Jurkat, Clone E6-1 (cell line): ENCODE data around the gene HSPB6.
"Not testable (repeated sequence)": the region's sequence is repeated elsewhere in the genome, so short reads cannot be mapped to it uniquely, and the experiment has no call there.

ENCODE experiments used
- DNase-seq: peaks from one replicate; pipeline ENCODE4 v3.0.0-alpha.2; 2011; ENCODE audit warnings: low read depth, low spot score
- H3K4me3 ChIP-seq: 2 replicates; pipeline ENCODE4 v1.5.1; 2011; ENCODE audit warnings: mild to moderate bottlenecking, low read length, control low read depth, moderate library complexity

HSPB6 gene

DNA sequence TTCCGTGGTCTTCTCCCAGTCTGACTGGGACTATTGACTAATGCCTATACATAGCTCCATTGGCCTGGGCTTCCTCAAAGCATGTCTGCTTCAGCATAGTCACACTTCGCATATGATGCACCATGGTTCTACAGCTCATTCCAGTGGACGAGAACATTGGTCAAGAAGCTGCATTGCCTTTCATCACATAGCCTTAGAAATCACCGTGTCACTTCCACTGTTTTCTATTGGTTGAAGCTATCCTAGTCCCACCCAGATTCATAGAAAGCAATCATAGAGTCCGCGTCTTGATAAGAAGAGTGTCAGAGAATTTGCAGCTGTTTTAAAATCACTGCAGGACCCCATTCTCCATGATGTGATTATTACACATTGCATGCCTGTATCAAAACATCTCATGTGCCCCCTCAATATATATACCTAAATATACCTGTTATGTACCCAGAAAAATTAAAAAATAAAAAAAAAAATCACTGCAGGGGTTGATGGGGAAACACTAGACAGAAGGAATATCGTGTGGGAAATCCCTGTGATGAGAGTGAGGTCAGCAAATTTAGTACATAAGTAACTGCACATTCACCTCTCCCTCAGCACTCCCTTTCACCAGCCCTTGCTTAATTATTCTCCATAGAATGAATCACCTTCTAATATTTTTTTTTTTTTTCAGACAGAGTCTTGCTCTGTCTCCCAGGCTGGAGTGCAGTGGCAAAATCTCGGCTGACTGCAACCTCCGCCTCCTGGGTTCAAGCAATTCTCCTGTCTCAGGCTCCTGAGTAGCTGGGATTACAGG, 16.4 kb upstream of the HSPB6 start:
- H3K4me3 ChIP-seq: no peak overlapping the region
- no peak for DNase-seq

- not testable (repeated sequence) for H3K4me3 ChIP-seq, DNase-seq
Measured at GRCh38 chr19:35772362-35772761, 15.5 kb upstream of the HSPB6 start.

DNA sequence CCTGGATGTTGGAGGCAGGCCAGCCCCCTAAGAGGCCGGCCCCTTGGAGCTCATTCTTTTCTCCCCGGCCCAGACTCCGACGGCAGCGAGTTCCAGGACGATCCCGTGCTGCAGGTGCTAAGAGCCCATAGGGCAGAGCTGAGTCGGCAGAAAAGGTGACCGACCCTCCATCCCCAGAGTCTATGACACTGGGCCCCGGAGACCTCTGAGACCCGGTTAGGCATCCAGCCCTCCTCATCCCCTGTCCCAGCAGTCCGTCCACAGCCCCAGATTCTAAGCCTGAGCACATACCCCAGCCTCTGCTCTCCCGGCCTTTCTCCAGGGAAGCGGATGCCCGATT, 11.2 kb upstream of the HSPB6 start:
- H3K4me3 ChIP-seq: no peak overlapping the region
- DNase-seq: no peak

DNA sequence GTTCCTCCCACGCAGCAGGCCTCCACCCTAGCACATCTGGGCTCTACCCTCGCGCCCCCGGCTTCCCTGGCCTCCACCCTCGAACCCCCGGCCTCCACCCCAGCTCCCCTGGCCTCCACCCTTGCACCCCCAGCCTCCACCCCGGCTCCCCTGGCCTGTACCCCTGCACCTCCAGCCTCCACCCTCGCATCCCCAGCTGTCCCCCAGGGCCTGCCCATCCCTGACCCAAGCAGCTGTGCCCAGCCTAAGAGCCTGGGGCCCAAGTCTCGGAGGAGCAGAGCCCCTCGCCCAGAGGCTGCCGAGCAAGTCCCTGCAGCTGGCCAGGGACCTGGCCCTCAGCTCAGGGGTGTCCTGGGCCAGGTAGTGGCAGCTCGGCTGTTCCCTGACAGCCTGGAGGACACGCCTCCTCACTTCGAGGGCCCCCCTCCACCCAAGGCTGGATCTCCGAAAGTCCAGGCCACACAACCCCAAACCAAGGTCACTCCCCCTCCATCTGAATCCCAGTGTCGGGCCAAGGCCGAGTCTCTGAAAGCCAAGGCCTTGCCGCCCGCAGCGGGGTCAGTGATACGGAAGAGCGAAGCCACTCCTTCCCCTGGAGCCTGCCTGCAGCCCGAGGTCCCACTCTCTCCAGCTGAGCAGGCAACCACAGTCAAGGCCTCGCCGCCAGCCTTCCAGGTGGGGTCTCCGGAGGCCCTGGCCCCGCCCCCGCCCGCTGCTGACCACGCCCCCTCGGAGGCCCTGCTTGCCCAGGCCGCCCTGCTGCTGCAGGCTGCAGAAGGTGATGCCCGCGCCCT, 10.7 kb upstream of the HSPB6 start:
- no peak for DNase-seq
- H3K4me3 ChIP-seq: no peak overlapping the region

GRCh38 chr19:35766571-35767104, 9.8 kb upstream of the HSPB6 start:
- no peak overlapping the region for H3K4me3 ChIP-seq
- no peak for DNase-seq

DNA sequence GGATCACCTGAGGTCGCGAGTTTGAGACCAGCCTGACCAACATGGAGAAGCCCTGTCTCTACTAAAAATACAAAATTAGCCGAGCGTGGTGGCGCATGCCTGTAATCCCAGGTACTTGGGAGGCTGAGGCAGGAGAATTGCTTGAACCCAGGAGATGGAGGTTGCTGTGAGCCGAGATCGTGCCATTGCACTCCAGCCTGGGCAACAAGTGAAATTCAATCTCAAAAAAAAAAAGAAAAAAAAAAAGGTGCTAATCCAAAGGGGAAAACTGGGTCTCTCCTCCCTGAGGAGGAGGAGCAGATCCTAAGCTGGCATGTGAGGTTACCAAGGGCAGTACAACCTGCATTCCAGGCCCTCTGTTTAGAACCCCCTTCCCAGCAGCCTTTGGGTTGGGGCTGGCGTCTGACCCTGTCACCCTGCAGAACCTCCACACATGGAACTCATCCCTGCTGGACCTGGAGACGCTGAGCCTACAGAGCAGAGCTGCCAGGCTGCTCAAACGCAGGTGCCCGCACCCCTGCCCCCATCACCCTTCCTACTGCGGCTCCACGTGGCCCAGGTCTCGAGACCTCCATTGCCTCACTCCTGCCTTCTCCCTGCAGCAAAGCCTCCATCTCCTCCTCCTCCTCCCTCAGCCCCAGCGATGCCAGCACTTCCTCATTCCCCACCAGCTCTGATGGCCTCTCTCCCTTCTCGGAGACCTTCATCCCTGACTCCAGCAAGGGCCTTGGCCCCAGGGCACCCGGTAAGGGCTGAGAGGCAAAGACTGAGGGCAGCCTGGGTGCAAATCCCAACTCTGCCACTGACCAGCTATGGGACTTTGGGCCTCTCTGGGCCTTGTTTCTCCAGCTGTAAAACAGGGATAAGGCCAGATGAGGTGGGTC, 7.8 kb upstream of the HSPB6 start:
- DNase-seq: no peak
- H3K4me3 ChIP-seq: no peak overlapping the region

DNA sequence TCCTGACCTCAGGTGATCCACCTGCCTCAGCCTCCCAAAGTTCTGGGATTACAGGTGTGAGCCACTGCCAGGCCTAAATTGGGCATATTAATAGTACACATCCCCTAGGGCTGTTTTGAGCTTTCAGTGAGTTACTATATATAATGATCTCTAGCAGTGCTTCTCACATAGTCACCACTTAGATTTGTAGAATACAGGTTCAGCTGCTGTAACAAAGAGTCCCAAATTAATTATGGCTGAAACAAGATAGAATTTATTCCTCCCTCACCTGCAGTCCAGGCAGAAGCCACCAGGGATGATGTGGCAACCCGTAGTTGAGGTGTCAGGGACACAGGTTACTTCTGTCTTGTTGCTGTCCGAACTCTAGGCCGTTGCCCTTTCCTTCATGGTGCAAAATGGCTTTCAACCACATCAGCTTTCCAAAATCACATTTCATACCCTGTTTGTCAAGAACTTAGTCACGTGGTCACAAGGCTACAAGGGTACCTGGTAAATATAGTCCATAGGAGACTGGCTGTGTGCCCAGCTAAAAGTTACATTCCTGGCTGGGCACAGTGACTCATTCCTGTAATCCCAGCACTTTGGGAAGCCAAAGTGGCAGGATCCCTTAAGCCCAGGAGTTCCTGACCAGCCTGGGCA, 4.0 kb upstream of the HSPB6 start:
- no peak overlapping the region for H3K4me3 ChIP-seq
- no peak for DNase-seq

- DNase-seq: no peak
- H3K4me3 ChIP-seq: no peak overlapping the region
Measured at GRCh38 chr19:35759697-35760096, 2.9 kb upstream of the HSPB6 start.

DNA sequence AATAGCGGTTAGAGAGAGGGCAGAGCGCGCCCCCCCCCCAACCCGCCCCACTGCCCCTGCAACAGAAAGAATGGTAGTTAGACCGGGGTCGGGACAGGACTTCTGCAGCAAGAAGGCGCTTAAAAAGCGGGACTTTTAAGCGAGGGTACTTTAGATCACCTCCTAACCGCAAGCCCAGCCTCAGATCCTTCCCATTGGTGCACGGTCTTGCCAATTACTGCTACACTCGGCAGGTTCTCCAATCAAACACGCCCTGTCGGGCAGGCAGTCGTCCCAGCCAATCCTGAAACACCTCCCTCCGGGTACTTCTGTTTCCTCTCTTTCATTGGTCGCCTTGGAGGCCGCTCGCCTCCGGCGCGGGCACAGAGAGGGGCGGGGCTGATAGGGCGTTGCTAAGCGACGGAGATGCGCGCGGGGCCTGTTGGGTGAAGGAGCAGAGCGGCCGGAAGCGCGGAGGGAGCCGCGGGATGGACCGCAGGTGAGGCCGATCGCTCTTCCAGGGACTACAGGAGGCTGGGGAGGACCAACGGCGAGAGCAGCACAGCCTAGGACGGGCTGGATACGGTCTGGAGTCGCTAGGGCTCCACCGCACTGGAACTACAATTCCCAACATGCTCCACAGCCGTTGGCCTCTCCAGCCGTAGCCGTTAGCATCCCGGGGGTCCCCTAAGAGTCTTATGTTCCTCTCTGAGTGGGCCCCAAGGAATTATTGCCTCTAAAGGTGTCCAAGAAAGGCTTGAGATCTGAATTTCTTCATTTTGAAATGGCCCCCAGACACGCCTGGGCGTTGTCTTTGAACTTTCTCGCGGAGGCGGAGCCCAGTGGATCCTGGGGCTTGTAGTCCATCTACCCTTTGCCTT, 1.1 kb upstream of the HSPB6 start, which contains the start of gene PROSER3:
Gene PROSER3, plus strand, starts transcription at position 428 of the 860 bp plus-strand sequence. Its CDS starts 40 bp downstream, at position 468.
- peak; percentile 100 for DNase-seq
- H3K4me3 ChIP-seq: peak within 1 kb of the TSS; percentile 99

DNA sequence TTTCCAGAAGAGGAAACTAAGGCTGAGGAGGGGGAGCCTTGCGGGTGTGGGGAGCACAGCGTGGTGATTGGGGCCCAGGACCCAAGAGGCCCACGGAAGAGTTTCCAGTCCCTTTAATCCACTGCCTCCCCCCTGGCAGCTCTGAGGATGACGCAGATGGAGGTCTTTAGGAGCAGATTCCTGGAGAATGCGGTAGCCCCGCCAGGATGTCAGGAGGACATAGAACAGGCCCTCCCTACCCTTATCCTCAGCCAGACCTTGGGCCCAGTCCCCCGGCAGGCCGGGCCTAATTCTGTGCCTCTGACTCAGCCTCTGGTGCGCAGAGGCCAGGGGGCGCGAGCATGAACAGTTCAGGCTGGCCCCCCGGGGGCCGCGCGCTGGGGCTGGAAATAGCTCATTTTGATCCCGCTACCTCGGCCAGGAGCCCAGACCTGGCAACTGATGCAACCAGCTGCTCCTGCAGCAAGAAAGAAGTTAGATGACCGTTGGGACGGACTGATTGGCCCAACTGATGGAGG, 461 bp upstream of the HSPB6 start:
- DNase-seq: no peak
- H3K4me3 ChIP-seq: peak overlapping the region; percentile 99

DNA sequence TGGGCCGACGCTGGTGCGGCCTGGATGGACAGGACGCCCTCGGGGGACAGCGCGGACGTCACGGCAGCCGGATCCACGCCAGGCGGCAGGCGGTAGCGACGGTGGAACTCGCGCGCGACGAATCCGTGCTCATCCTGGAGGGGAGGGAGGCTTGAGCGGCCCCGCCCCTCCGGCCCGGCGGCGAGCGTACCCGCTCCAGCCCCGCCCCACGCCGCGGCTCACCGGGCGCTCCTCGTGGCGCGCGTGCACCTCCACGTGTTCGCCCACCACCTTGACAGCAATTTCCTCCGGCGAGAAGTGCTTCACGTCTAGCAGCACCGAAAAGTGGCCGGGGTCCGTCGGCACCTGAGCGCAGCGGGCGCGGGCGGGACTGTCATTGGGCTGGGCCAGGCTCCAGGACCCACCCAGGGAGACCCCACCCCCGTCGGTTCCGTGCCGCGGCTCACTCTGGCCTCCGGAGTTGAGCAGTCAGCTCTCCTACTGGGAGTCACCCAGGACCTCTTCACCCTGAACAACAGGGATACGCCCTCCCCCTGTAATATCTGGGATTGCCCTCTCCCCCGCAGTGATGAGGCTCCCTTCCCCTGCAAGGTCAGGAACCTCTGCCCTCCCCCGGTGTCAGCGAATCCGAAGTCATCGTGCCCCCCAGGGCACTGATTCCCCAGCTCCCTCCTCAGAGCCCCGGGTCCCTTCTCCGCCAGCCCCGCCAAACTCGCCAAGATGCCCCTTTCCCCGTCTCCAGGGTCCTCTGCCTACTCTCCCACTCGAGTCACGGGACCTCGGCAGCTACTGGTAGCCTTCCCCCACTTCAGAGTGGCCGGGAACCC, 1.1 kb downstream of the HSPB6 start:
- H3K4me3 ChIP-seq: no peak overlapping the region
- no peak for DNase-seq

- DNase-seq: no peak
Measured at GRCh38 chr19:35755131-35755549, 1.7 kb downstream of the HSPB6 start.

DNA sequence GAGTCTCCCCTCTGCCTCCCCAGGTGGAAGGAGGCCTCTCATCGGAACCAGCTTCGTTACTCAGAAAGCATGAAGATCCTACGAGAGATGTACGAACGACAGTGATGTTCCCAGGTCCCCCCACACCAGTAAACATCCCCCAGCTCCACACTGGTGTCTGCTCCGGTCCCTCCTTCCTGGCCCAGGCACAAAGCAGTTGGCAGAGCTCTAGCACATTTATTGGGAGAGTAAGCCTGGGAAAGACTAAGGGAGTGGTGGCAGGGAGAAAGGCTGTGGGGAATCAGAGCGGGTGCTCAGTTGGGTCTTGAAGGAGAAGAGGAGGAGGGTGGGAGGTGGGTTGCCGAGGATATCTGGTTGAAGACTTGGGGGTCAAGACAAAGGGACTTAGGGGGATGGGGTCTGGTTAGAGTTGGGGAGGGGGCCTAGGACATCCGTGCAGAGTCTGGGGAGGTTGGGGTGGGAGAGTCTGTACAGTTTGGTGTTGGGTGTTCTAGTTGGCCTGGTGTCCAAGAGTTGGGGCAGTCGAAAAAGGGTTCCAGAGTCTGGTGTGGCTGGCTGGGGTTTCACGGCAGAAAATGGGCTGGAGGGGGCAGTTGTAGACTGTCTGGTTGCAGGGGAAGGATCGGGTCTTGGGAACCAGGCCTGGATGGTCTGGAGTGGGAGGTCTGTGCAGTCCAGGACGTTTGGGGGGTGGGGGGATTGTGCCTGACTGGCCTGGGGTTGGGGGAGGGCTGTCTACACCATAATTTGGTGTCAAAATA, 2.3 kb downstream of the HSPB6 start:
- no peak for DNase-seq
- no peak overlapping the region for H3K4me3 ChIP-seq

More at GRCh38 chr19:35755131-35755549, 1.7 kb downstream of the HSPB6 start:
- no peak overlapping the region for H3K4me3 ChIP-seq

GRCh38 chr19:35753634-35754369, 3.0 kb downstream of the HSPB6 start:
- H3K4me3 ChIP-seq: no peak overlapping the region
- DNase-seq: no peak

- no peak overlapping the region for H3K4me3 ChIP-seq
- DNase-seq: no peak
Measured at GRCh38 chr19:35752746-35753350, 4.0 kb downstream of the HSPB6 start.
